Endodermal cell (in vitro differentiated cells): ENCODE results near the gene SERPINA9. TPM values are rescaled to one million over a fixed set of nuclear protein-coding genes. Genes with fewer than 3 reads are reported as not detected.
"Not testable (repeated sequence)": the region's sequence is repeated elsewhere in the genome, so short reads cannot be mapped to it uniquely, and the experiment has no call there.

Experiments used
- DNase-seq: peaks from one replicate; pipeline ENCODE4 v3.0.0-alpha.2; 2017
- H3K27ac ChIP-seq: 2 replicates; pipeline ENCODE4 v1.5.1; 2013; ENCODE audit warnings: mild to moderate bottlenecking, low read depth, low read length, moderate library complexity
- H3K27me3 ChIP-seq: 2 replicates; pipeline ENCODE4 v1.6.1; 2013; ENCODE audit warnings: mild to moderate bottlenecking, low read length, moderate library complexity; ENCODE audit not compliant: insufficient read depth, control insufficient read depth, poor library complexity, severe bottlenecking
- H3K36me3 ChIP-seq: 2 replicates; pipeline ENCODE4 v1.7.0; 2013; ENCODE audit warnings: mild to moderate bottlenecking, low read length, moderate library complexity; ENCODE audit not compliant: control insufficient read depth, insufficient read depth
- H3K4me1 ChIP-seq: one replicate; pipeline ENCODE4 v1.7.0; 2013; ENCODE audit warnings: low read length; ENCODE audit not compliant: control insufficient read depth, insufficient read depth
- H3K4me3 ChIP-seq: 2 replicates; pipeline ENCODE4 v1.5.1; 2013; ENCODE audit warnings: mild to moderate bottlenecking, low read length, moderate library complexity
- H3K9ac ChIP-seq: 2 replicates; pipeline ENCODE4 v1.6.1; 2013; ENCODE audit warnings: mild to moderate bottlenecking, low read length, moderate library complexity; ENCODE audit not compliant: poor library complexity, severe bottlenecking; ENCODE audit errors: extremely low read depth
- H3K9me3 ChIP-seq: 2 replicates; pipeline ENCODE4 v1.6.1; 2013; ENCODE audit warnings: mild to moderate bottlenecking, low read length, moderate library complexity; ENCODE audit not compliant: control insufficient read depth
- H3K27ac Mint-ChIP-seq: 2 replicates; pipeline ENCODE4 v1.8.0; 2020; ENCODE audit warnings: mixed read lengths
- H3K27me3 Mint-ChIP-seq: 2 replicates; pipeline ENCODE4 v1.8.0; 2021; ENCODE audit warnings: mild to moderate bottlenecking, mixed read lengths; ENCODE audit not compliant: insufficient read depth
- H3K36me3 Mint-ChIP-seq: 2 replicates; pipeline ENCODE4 v1.8.0; 2020; ENCODE audit warnings: low read depth, mixed read lengths
- H3K4me1 Mint-ChIP-seq: 2 replicates; pipeline ENCODE4 v1.8.0; 2020; ENCODE audit warnings: mixed read lengths
- H3K4me3 Mint-ChIP-seq: 2 replicates; pipeline ENCODE4 v1.8.0; 2020; ENCODE audit warnings: mild to moderate bottlenecking, moderate library complexity, mixed read lengths
- H3K9me3 Mint-ChIP-seq: 2 replicates; pipeline ENCODE4 v1.8.0; 2020; ENCODE audit warnings: mild to moderate bottlenecking, mixed read lengths
- WGBS, 2 experiments: methylation state at CpG; one replicate each; pipeline versions ENCODE4 v1.1.5 to v1.1.7; 2013; ENCODE audit warnings: missing lambda C conversion rate in 2 of 2, mixed read lengths in 1 of 2; ENCODE audit not compliant: insufficient coverage in 1 of 2, insufficient read length in 1 of 2; 5-methylcytosine and 5-hydroxymethylcytosine counted together
- total RNA-seq, 2 donors: library from RNA; stranded (reverse); fragmentation: NEBNext Ultra II Directional in 1 of 2; extraction: Animal tissue kit (Norgen Biotek cat#: 25700) in 1 of 2; gene quantifications; 2 replicates in 1 of 2; 3 replicates in 1 of 2; pipeline ENCODE4 v1.2.1, GENCODE V29; 2021
- TF ChIP-seq, protein P1 (sequence below): fragments of 200-600 bp; sonication (generic); conservative IDR thresholded peaks from 2 replicates; pipeline ENCODE4 v1.5.0; 2021; ENCODE audit warnings: antibody characterized with exemption, mild to moderate bottlenecking

SERPINA9 gene
- total RNA-seq, 2 donors from 2014 or later: not detected

DNA sequence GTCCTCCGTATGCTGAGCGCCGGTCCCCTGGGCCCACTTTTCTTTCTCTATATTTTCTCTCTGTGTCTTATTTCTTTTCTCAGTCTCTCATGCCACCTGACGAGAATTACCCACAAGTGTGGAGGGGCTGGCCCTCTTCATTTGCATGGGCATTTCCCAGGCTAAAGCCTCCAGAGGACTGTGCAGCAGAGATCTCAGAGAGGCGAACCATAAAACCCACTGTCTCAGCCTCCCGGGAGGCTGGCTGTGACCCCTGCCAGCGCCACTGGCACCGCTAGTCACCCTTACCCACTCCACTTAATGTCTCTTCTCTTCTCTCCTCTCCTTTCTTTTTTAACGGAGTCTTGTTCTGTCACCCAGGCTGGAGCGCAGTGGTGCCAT is 7.1 kb upstream of the SERPINA9 start:
- H3K27ac ChIP-seq: no peak overlapping the region
- H3K4me3 ChIP-seq: no peak overlapping the region
- H3K27ac Mint-ChIP-seq: no peak overlapping the region
- H3K4me1 Mint-ChIP-seq: peaks cover 13% of the 10 kb centered on the region
- H3K36me3 Mint-ChIP-seq: no peaks in the 10 kb centered on the region
- no peak overlapping the region for H3K9ac ChIP-seq
- H3K27me3 Mint-ChIP-seq: peaks cover 9% of the 10 kb centered on the region
- H3K27me3 ChIP-seq: no peaks in the 10 kb centered on the region
- no peak for DNase-seq
- 93 to 95% methylated on average over 6 to 10 of the region's 10 CpGs for WGBS, 2 experiments
- no peak overlapping the region for H3K4me3 Mint-ChIP-seq
- peaks cover 11% of the 10 kb centered on the region for H3K9me3 Mint-ChIP-seq
- H3K36me3 ChIP-seq: no peaks in the 10 kb centered on the region
- peaks cover 7% of the 10 kb centered on the region for H3K4me1 ChIP-seq
- peaks cover 12% of the 10 kb centered on the region for H3K9me3 ChIP-seq
- TF ChIP-seq, protein P1, sequence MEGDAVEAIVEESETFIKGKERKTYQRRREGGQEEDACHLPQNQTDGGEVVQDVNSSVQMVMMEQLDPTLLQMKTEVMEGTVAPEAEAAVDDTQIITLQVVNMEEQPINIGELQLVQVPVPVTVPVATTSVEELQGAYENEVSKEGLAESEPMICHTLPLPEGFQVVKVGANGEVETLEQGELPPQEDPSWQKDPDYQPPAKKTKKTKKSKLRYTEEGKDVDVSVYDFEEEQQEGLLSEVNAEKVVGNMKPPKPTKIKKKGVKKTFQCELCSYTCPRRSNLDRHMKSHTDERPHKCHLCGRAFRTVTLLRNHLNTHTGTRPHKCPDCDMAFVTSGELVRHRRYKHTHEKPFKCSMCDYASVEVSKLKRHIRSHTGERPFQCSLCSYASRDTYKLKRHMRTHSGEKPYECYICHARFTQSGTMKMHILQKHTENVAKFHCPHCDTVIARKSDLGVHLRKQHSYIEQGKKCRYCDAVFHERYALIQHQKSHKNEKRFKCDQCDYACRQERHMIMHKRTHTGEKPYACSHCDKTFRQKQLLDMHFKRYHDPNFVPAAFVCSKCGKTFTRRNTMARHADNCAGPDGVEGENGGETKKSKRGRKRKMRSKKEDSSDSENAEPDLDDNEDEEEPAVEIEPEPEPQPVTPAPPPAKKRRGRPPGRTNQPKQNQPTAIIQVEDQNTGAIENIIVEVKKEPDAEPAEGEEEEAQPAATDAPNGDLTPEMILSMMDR: no peak

DNA sequence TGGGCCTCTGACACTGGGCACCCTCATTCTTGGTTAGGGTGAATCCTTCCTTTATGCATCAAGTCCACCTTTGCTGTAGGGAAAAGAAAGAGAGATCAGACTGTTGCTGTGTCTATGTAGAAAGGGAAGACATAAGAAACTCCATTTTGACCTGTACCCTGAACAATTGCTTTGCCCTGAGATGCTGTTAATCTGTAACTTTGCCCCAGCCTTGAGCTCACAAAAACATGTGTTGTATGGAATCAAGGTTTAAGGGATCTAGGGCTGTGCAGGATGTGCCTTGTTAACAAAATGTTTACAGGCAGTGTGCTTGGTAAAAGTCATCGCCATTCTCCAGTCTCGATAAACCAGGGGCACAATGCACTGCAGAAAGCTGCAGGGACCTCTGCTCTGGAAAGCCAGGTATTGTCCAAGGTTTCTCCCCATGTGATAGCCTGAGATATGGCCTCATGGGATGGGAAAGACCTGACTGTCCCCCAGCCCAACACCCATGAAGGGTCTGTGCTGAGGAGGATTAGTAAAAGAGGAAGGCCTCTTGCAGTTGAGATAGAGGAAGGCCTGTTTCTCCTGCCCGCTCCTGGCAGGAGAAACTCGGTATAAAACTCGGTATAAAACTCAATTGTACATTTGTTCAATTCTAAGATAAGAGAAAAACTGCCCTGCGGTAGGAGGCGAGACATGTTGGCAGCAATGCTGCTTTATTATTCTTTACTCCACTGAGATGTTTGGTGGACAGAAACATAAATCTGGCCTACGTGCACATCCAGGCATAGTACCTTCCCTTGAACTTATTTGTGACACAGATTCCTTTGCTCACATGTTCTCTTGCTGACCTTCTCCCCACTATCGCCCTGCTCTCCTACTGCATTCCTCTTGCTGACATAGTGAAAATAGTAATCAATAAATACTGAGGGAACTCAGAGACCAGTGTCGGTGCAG is 6.4 kb upstream of the SERPINA9 start:
- H3K9ac ChIP-seq, H3K4me3 Mint-ChIP-seq, H3K36me3 Mint-ChIP-seq, H3K27ac Mint-ChIP-seq, H3K27me3 ChIP-seq, H3K27ac ChIP-seq, H3K4me1 ChIP-seq, DNase-seq, H3K4me3 ChIP-seq, H3K27me3 Mint-ChIP-seq, H3K36me3 ChIP-seq: not testable (repeated sequence)
- peaks cover 17% of the 10 kb centered on the region for H3K9me3 ChIP-seq
- Mint-ChIP-seq H3K9me3 (peaks cover 18% of the 10 kb centered on the region), H3K4me1 (peaks cover 13% of the 10 kb centered on the region)
- 91% methylated on average over 9 to 10 of the region's 10 CpGs for WGBS, 2 experiments

GRCh38 chr14:94481468-94482131 is 5.6 kb upstream of the SERPINA9 start:
- Mint-ChIP-seq H3K4me1 (peaks cover 6% of the 10 kb centered on the region), H3K9me3 (peaks cover 20% of the 10 kb centered on the region), H3K4me3 (no peak overlapping the region), H3K36me3 (no peaks in the 10 kb centered on the region), H3K27ac (no peak overlapping the region), H3K27me3 (peaks cover 5% of the 10 kb centered on the region)
- peaks cover 3% of the 10 kb centered on the region for H3K4me1 ChIP-seq
- no peak overlapping the region for H3K9ac ChIP-seq
- H3K36me3 ChIP-seq: no peaks in the 10 kb centered on the region
- H3K27ac ChIP-seq: no peak overlapping the region
- TF ChIP-seq, protein P1: no peak
- no peak overlapping the region for H3K4me3 ChIP-seq
- DNase-seq: no peak
- no peaks in the 10 kb centered on the region for H3K27me3 ChIP-seq
- H3K9me3 ChIP-seq: peaks cover 17% of the 10 kb centered on the region
- WGBS, 2 experiments: 88 to 95% methylated on average over 4 to 5 of the region's 5 CpGs
